ENCODE results near the gene STX8.

GRCh38 chr17:9218911-9219310 lies 356.7 kb downstream of the STX8 start:
- no peak for TF ChIP-seq CTCF (IDR thresholded peaks at IDR 0.05; ENCODE audit: borderline replicate concordance, extremely low read depth, low read length, poor library complexity, severe bottlenecking)
- TF ChIP-seq EZH2 (IDR thresholded peaks at IDR 0.05; ENCODE audit: borderline replicate concordance, low read depth, low read length, severe bottlenecking): no peak

Data from DND-41 (cell line).